Breast epithelium (tissue), 4 donors: Measurements from ENCODE around the gene FAM110D. TPM values are rescaled to one million over a fixed set of nuclear protein-coding genes. Genes with fewer than 3 reads are reported as not detected.

Experiments
- DNase-seq, 2 donors: peaks; one replicate each; pipeline ENCODE4 v3.0.0-alpha.2; 2019; ENCODE audit warnings: low spot score in 2 of 2
- H3K27ac ChIP-seq, 2 donors: fragments of 200-600 bp; sonication (generic) in 1 of 2; one replicate each; pipeline ENCODE4 v1.5.1; 2016 to 2019; ENCODE audit warnings: mild to moderate bottlenecking in 1 of 2
- H3K27me3 ChIP-seq, 2 donors: fragments of 200-600 bp; sonication (generic) in 1 of 2; one replicate each; pipeline versions ENCODE4 v1.5.1 to v1.6.0; 2017 to 2019; ENCODE audit warnings: control low read depth in 1 of 2, mild to moderate bottlenecking in 1 of 2
- H3K36me3 ChIP-seq: fragments of 200-600 bp; one replicate; pipeline ENCODE4 v1.5.1; 2019
- H3K4me1 ChIP-seq, 2 donors: fragments of 200-600 bp; sonication (generic); one replicate each; pipeline ENCODE4 v1.5.1; 2016 to 2019; ENCODE audit warnings: control low read depth in 1 of 2
- H3K4me3 ChIP-seq, 3 donors: fragments of 200-600 bp; sonication (generic); 1 replicate in 2 of 3; 2 replicates in 1 of 3; pipeline ENCODE4 v1.5.1; 2016 to 2019; ENCODE audit warnings: mild to moderate bottlenecking in 3 of 3, moderate library complexity in 2 of 3
- H3K9me3 ChIP-seq, 2 donors: fragments of 200-600 bp; sonication (generic) in 1 of 2; one replicate each; pipeline ENCODE4 v1.5.1; 2016 to 2019; ENCODE audit warnings: control low read depth in 1 of 2
- CTCF ChIP-seq, 3 donors: fragments of 450-650 bp; IDR thresholded peaks; one replicate each; pipeline ENCODE4 v1.5.1; 2016 to 2017; ENCODE audit warnings: antibody characterized with exemption in 3 of 3, mild to moderate bottlenecking in 3 of 3, moderate library complexity in 3 of 3
- POLR2A ChIP-seq: fragments of 450-650 bp; IDR thresholded peaks from one replicate; pipeline ENCODE4 v1.6.1; 2016; ENCODE audit warnings: antibody characterized with exemption, mild to moderate bottlenecking, moderate library complexity
- POLR2AphosphoS5 ChIP-seq, 3 donors: sonication (generic); formaldehyde crosslinking; IDR thresholded peaks; one replicate each; pipeline ENCODE4 v1.6.1; 2017; ENCODE audit warnings: antibody characterized with exemption in 3 of 3
- intact Hi-C: fragments of 100-400 bp; cut with DNase I; formaldehyde crosslinking; loops from one replicate; pipeline ENCODE4 v1.15.1; 2023; ENCODE audit warnings: low total_unique reads
- total RNA-seq, 3 donors: library from RNA; depleted of rRNA; stranded (reverse); fragments of >200 nt; gene quantifications; one replicate each; pipeline ENCODE4 v1.1.0, GENCODE V29; 2016

The FAM110D gene
- total RNA-seq, 3 donors from 2014 or later, result 3.4 to 9.1 (median 6.2) TPM

- H3K9me3 ChIP-seq, result no peaks in the 10 kb centered on the region
- DNase-seq, result no peak
- TF ChIP-seq POLR2AphosphoS5 (IDR thresholded peaks at IDR 0.05), result no peak
- TF ChIP-seq CTCF (IDR thresholded peaks at IDR 0.05), result no peak
- no peak for TF ChIP-seq POLR2A
- H3K27me3 ChIP-seq, result no peaks in the 10 kb centered on the region
- H3K27ac ChIP-seq, result peak overlapping the region; percentile 87 to 89
- H3K36me3 ChIP-seq, result no peaks in the 10 kb centered on the region
- no peaks in the 10 kb centered on the region for H3K4me1 ChIP-seq
- peak overlapping the region; percentile 76 to 89 (median 80) for H3K4me3 ChIP-seq
- intact Hi-C loops, result loop anchor here (10.0 kb wide), 1 partner anchor 66 kb away; the partner anchor contains the start of gene CEP85
Measured at GRCh38 chr1:26169198-26169554, 10.3 kb downstream of the FAM110D start.

GRCh38 chr1:26169669-26170471 lies 11.0 kb downstream of the FAM110D start, which contains the start of gene ZNF593:
ZNF593 (plus strand) TSS chr1:26169908; CDS start chr1:26169984, 76 bp downstream.
- TF ChIP-seq POLR2A (peak; percentile 52), CTCF (IDR thresholded peaks at IDR 0.05) (peak; percentile 93 to 94 (median 94)), POLR2AphosphoS5 (IDR thresholded peaks at IDR 0.05) (peak; percentile 78 to 88 (median 87))
- Histone ChIP-seq H3K27me3 (no peaks in the 10 kb centered on the region), H3K27ac (peak within 1 kb of the TSS; percentile 87 to 89), H3K4me1 (no peaks in the 10 kb centered on the region), H3K9me3 (no peaks in the 10 kb centered on the region), H3K4me3 (peak within 1 kb of the TSS; percentile 76 to 89 (median 80)), H3K36me3 (no peaks in the 10 kb centered on the region)
- intact Hi-C loops, result loop anchor here (10.0 kb wide), 1 partner anchor 65 kb away; the partner anchor contains the start of gene CEP85
- peak; percentile 88 to 93 for DNase-seq

- DNase-seq, result no peak
- Histone ChIP-seq H3K4me1 (no peaks in the 10 kb centered on the region), H3K27me3 (no peaks in the 10 kb centered on the region), H3K27ac (peak overlapping the region; percentile 87 to 89), H3K4me3 (peak overlapping the region; percentile 76 to 89 (median 80)), H3K9me3 (no peaks in the 10 kb centered on the region), H3K36me3 (no peaks in the 10 kb centered on the region)
- intact Hi-C loops, result no loop called here
- no peak for TF ChIP-seq POLR2A
- TF ChIP-seq CTCF (IDR thresholded peaks at IDR 0.05), result no peak
- TF ChIP-seq POLR2AphosphoS5 (IDR thresholded peaks at IDR 0.05), result no peak
Measured at GRCh38 chr1:26170472-26170821, 11.6 kb downstream of the FAM110D start.

- peak within 1 kb of the TSS in 1 of 2 donors; percentile 87 for H3K27ac ChIP-seq
- no peaks in the 10 kb centered on the region for H3K4me1 ChIP-seq
- intact Hi-C loops, result no loop called here
- H3K4me3 ChIP-seq, result peak within 1 kb of the TSS; percentile 76 to 89 (median 80)
- no peaks in the 10 kb centered on the region for H3K36me3 ChIP-seq
- DNase-seq, result no peak
- no peak for TF ChIP-seq POLR2AphosphoS5 (IDR thresholded peaks at IDR 0.05)
- no peak for TF ChIP-seq POLR2A
- TF ChIP-seq CTCF (IDR thresholded peaks at IDR 0.05), result no peak
- H3K9me3 ChIP-seq, result no peaks in the 10 kb centered on the region
- no peaks in the 10 kb centered on the region for H3K27me3 ChIP-seq
Measured at GRCh38 chr1:26171084-26172072, 12.5 kb downstream of the FAM110D start, which contains the start of gene ZNF593OS. ZNF593OS (minus strand) TSS chr1:26171832; CDS start chr1:26171661, 171 bp downstream.
